Putamen (tissue), 1 donor: Measurements from ENCODE around the gene UBR1.
"Not testable (repeated sequence)": the region's sequence is repeated elsewhere in the genome, so short reads cannot be mapped to it uniquely, and the experiment has no call there.

Experiments used
- DNase-seq: peaks from one replicate; pipeline ENCODE4 v3.0.0-alpha.2; 2016; ENCODE audit warnings: low spot score

UBR1 gene

GRCh38 chr15:42974202-42974862 is 131.5 kb downstream of the UBR1 start:
- no peak for DNase-seq

- DNase-seq, result no peak
Measured at GRCh38 chr15:42973114-42973513, 132.7 kb downstream of the UBR1 start.

- DNase-seq, result no peak
Measured at GRCh38 chr15:42971830-42972229, 134.0 kb downstream of the UBR1 start.

GRCh38 chr15:42964476-42964875 is 141.4 kb downstream of the UBR1 start:
- no peak for DNase-seq

GRCh38 chr15:42955518-42955917 is 150.3 kb downstream of the UBR1 start:
- DNase-seq, result no peak

- DNase-seq, result no peak
Measured at GRCh38 chr15:42954291-42954690, 151.5 kb downstream of the UBR1 start.

GRCh38 chr15:42948898-42949297 is 156.9 kb downstream of the UBR1 start:
- not testable (repeated sequence) for DNase-seq

GRCh38 chr15:42940527-42940926 is 165.3 kb downstream of the UBR1 start:
- no peak for DNase-seq

GRCh38 chr15:42939841-42940240 is 166.0 kb downstream of the UBR1 start:
- no peak for DNase-seq

- no peak for DNase-seq
Measured at GRCh38 chr15:42937143-42937542, 168.7 kb downstream of the UBR1 start.

GRCh38 chr15:42933886-42934667 is 171.8 kb downstream of the UBR1 start:
- DNase-seq, result no peak

- DNase-seq, result no peak
Measured at GRCh38 chr15:42932833-42933515, 172.9 kb downstream of the UBR1 start.

GRCh38 chr15:42931702-42932486 is 173.9 kb downstream of the UBR1 start:
- no peak for DNase-seq

- DNase-seq, result no peak
Measured at GRCh38 chr15:42929306-42929848, 176.5 kb downstream of the UBR1 start.

- peak; percentile 49 for DNase-seq
Measured at GRCh38 chr15:42921342-42921731, 184.5 kb downstream of the UBR1 start.

GRCh38 chr15:42920519-42921341 is 185.1 kb downstream of the UBR1 start, which contains the start of gene TTBK2:
Gene TTBK2, minus strand, starts transcription at chr15:42920778. Its CDS starts 42,161 bp downstream, at chr15:42878617.
- DNase-seq, result peak; percentile 99

GRCh38 chr15:42919799-42920518 is 185.9 kb downstream of the UBR1 start:
- peak; percentile 37 for DNase-seq

GRCh38 chr15:42919308-42919707 is 186.5 kb downstream of the UBR1 start:
- DNase-seq, result no peak

GRCh38 chr15:42918047-42918446 is 187.8 kb downstream of the UBR1 start:
- no peak for DNase-seq

GRCh38 chr15:42915654-42916315 is 190.1 kb downstream of the UBR1 start:
- DNase-seq, result no peak
